H1 (cell line): ENCODE measurements around the gene TMEM209. TPM values are rescaled to one million over a fixed set of nuclear protein-coding genes. Genes with fewer than 3 reads are reported as not detected.

ENCODE experiments used
- ATF3 ChIP-seq: IDR thresholded peaks from 2 replicates; pipeline ENCODE4 v1.6.1; 2011; ENCODE audit warnings: low read depth, mild to moderate bottlenecking, low read length; ENCODE audit not compliant: insufficient read depth
- BACH1 ChIP-seq: IDR thresholded peaks from 2 replicates; pipeline ENCODE4 v1.6.1; 2012; ENCODE audit warnings: low read length, improper control_type of control experiment
- GTF2F1 ChIP-seq: IDR thresholded peaks from 2 replicates; pipeline ENCODE4 v1.6.1; 2012; ENCODE audit warnings: low read depth, low read length, improper control_type of control experiment, borderline replicate concordance
- KDM4A ChIP-seq: IDR thresholded peaks from one replicate; pipeline ENCODE4 v1.7.1; 2012; ENCODE audit warnings: low read depth, mild to moderate bottlenecking, moderate library complexity, low read length, inconsistent platforms; ENCODE audit not compliant: severe bottlenecking
- RXRA ChIP-seq: IDR thresholded peaks from 2 replicates; pipeline ENCODE4 v1.6.1; 2011; ENCODE audit warnings: low read depth, mild to moderate bottlenecking, low read length, moderate library complexity; ENCODE audit not compliant: insufficient read depth
- TEAD4 ChIP-seq: IDR thresholded peaks from 2 replicates; pipeline ENCODE4 v1.6.1; 2012; ENCODE audit warnings: low read depth, low read length, inconsistent platforms, mixed read lengths
- YY1 ChIP-seq: IDR thresholded peaks from 2 replicates; pipeline ENCODE4 v1.6.1; 2011; ENCODE audit warnings: low read depth, mild to moderate bottlenecking, low read length
- ZNF274 ChIP-seq: IDR thresholded peaks from 2 replicates; pipeline ENCODE4 v1.7.0; 2012; ENCODE audit warnings: low read length, borderline replicate concordance; ENCODE audit errors: extremely low read depth
- polyA plus RNA-seq, 7 experiments: library from polyadenylated mRNA; depleted of rRNA in 3 of 7; stranded (reverse) in 5 of 7; unstranded in 2 of 7; fragments of >200 nt in 5 of 7; fragments of 200-250 nt in 2 of 7; gene quantifications; 1 replicate in 5 of 7; 2 replicates in 1 of 7; 4 replicates in 1 of 7; pipeline versions ENCODE4 v1.2.1 to v1.2.3, GENCODE V29; 2011 to 2013; ENCODE audit warnings: missing spikeins in 2 of 7, mixed read lengths in 2 of 7
- total RNA-seq: library from RNA; stranded (reverse); fragmentation: NEBNext Ultra II Directional; extraction: Animal tissue kit (Norgen Biotek cat#: 25700); gene quantifications from 2 replicates; pipeline ENCODE4 v1.2.1, GENCODE V29; 2021

TMEM209 gene
- total and polyA plus RNA-seq, 2 of the 8 experiments (the other 6 are each of a cell fraction or from before 2014, with no cell fraction given): 28.5 to 30.5 TPM

GRCh38 chr7:130207642-130208041, 2.4 kb upstream of the TMEM209 start, which contains the start of gene SSMEM1 (continued):
- no peak for TF ChIP-seq TEAD4
- TF ChIP-seq ZNF274: no peak
- TF ChIP-seq ATF3: no peak
- TF ChIP-seq RXRA: no peak
- no peak for TF ChIP-seq GTF2F1
- TF ChIP-seq KDM4A: no peak
- TF ChIP-seq BACH1: no peak
- TF ChIP-seq YY1: no peak
